OCI-LY3 (cell line): ENCODE measurements around the gene EPHB2.

ENCODE experiments used
- CTCF ChIP-seq: fragments of 200-600, 300-600 bp; sonication (generic); IDR thresholded peaks from 2 replicates; pipeline ENCODE4 v1.5.1; 2014; ENCODE audit warnings: antibody characterized with exemption, low read length, low read depth
- EZH2phosphoT487 ChIP-seq: fragments of 200-600 bp; shearing (Covaris generic); IDR thresholded peaks from 2 replicates; pipeline ENCODE4 v1.6.1; 2018; ENCODE audit warnings: antibody characterized with exemption, mixed run types, low read depth

DNA sequence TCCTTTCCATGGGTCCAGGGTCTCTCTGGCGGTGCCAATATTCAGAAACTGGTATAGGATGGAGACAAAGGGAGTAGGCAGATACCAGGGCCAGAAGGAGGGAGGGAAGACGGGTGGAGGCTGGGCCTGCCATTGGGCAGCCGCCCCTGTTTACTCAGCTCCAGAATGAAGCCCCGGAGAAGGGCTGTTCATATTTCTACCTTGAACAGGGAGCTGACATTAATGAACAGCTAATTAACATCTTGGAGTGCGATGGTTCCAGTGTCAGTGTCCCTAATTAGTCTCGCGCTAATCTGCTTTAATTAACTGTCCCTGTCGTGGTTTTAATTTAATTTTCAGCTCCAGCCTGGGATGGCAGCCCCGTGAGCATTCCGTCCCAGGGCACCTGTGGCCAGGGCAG is 113.8 kb downstream of the EPHB2 start:
- TF ChIP-seq CTCF (no peak), EZH2phosphoT487 (no peak)
